ENCODE measurements around the gene LEMD1. TPM values are rescaled to one million over a fixed set of nuclear protein-coding genes. Genes with fewer than 3 reads are reported as not detected.

Gene LEMD1
- total RNA-seq, 2 donors from 2014 or later = not detected

GRCh38 chr1:205454903-205455335 lies 33.1 kb upstream of the LEMD1 start:
- intact Hi-C loops (cut with DNase I) = no loop called here
- H3K27me3 ChIP-seq = peaks cover 0 to 30% of the 10 kb centered on the region in 2 donors
- no peak for TF ChIP-seq POLR2A (IDR thresholded peaks at IDR 0.05)

GRCh38 chr1:205453466-205453865 lies 31.6 kb upstream of the LEMD1 start:
- Histone ChIP-seq H3K27me3 (peaks cover 0 to 30% of the 10 kb centered on the region in 2 donors), H3K36me3 (replicated peaks in 1 of 2; ENCODE audit: insufficient read depth in 1 of 2, low read depth in 2 of 2) (no peaks in the 10 kb centered on the region), H3K9me3 (no peaks in the 10 kb centered on the region), H3K27ac (no peak overlapping the region), H3K4me3 (no peak overlapping the region), H3K4me1 (peaks cover 29% of the 10 kb centered on the region)
- ATAC-seq (no peak), DNase-seq (no peak)
- TF ChIP-seq POLR2A (IDR thresholded peaks at IDR 0.05) = no peak
- TF ChIP-seq, protein P1, sequence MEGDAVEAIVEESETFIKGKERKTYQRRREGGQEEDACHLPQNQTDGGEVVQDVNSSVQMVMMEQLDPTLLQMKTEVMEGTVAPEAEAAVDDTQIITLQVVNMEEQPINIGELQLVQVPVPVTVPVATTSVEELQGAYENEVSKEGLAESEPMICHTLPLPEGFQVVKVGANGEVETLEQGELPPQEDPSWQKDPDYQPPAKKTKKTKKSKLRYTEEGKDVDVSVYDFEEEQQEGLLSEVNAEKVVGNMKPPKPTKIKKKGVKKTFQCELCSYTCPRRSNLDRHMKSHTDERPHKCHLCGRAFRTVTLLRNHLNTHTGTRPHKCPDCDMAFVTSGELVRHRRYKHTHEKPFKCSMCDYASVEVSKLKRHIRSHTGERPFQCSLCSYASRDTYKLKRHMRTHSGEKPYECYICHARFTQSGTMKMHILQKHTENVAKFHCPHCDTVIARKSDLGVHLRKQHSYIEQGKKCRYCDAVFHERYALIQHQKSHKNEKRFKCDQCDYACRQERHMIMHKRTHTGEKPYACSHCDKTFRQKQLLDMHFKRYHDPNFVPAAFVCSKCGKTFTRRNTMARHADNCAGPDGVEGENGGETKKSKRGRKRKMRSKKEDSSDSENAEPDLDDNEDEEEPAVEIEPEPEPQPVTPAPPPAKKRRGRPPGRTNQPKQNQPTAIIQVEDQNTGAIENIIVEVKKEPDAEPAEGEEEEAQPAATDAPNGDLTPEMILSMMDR (IDR thresholded peaks at IDR 0.05) = no peak
- 13 to 23% methylated on average over 3 of the region's 3 CpGs for WGBS, 2 donors
- intact Hi-C loops (cut with DNase I) = no loop called here

More at GRCh38 chr1:205454903-205455335, 33.1 kb upstream of the LEMD1 start:
- ATAC-seq (no peak), DNase-seq (no peak)
- no peak overlapping the region for H3K4me3 ChIP-seq
- peaks cover 19% of the 10 kb centered on the region for H3K4me1 ChIP-seq
- WGBS, 2 donors = 31 to 47% methylated on average over 6 of the region's 6 CpGs
- H3K36me3 ChIP-seq (replicated peaks in 1 of 2; ENCODE audit: insufficient read depth in 1 of 2, low read depth in 2 of 2) = no peaks in the 10 kb centered on the region
- no peak overlapping the region for H3K27ac ChIP-seq
- no peaks in the 10 kb centered on the region for H3K9me3 ChIP-seq

GRCh38 chr1:205452933-205453332 lies 31.1 kb upstream of the LEMD1 start:
- no peaks in the 10 kb centered on the region for H3K36me3 ChIP-seq (replicated peaks in 1 of 2; ENCODE audit: insufficient read depth in 1 of 2, low read depth in 2 of 2)
- no peak for TF ChIP-seq POLR2A (IDR thresholded peaks at IDR 0.05)
- TF ChIP-seq, protein P1 (IDR thresholded peaks at IDR 0.05) = no peak
- no peaks in the 10 kb centered on the region for H3K9me3 ChIP-seq
- peaks cover 31% of the 10 kb centered on the region for H3K4me1 ChIP-seq
- DNase-seq (no peak), ATAC-seq (no peak)
- 60 to 74% methylated on average over 5 of the region's 5 CpGs for WGBS, 2 donors
- intact Hi-C loops (cut with DNase I) = no loop called here
- no peak overlapping the region for H3K27ac ChIP-seq
- peaks cover 0 to 30% of the 10 kb centered on the region in 2 donors for H3K27me3 ChIP-seq
- no peak overlapping the region for H3K4me3 ChIP-seq

GRCh38 chr1:205452364-205452763 lies 30.5 kb upstream of the LEMD1 start:
- no peak overlapping the region for H3K4me3 ChIP-seq
- H3K27me3 ChIP-seq = peaks cover 0 to 26% of the 10 kb centered on the region in 2 donors
- DNase-seq = no peak
- ATAC-seq = no peak
- peaks cover 36% of the 10 kb centered on the region for H3K4me1 ChIP-seq
- no peak overlapping the region for H3K27ac ChIP-seq
- TF ChIP-seq POLR2A (IDR thresholded peaks at IDR 0.05) = no peak
- TF ChIP-seq, protein P1 (IDR thresholded peaks at IDR 0.05) = no peak
- no peaks in the 10 kb centered on the region for H3K36me3 ChIP-seq (replicated peaks in 1 of 2; ENCODE audit: insufficient read depth in 1 of 2, low read depth in 2 of 2)
- intact Hi-C loops (cut with DNase I) = no loop called here
- WGBS, 2 donors = 59% methylated on average over 2 of the region's 2 CpGs
- H3K9me3 ChIP-seq = no peaks in the 10 kb centered on the region

DNA sequence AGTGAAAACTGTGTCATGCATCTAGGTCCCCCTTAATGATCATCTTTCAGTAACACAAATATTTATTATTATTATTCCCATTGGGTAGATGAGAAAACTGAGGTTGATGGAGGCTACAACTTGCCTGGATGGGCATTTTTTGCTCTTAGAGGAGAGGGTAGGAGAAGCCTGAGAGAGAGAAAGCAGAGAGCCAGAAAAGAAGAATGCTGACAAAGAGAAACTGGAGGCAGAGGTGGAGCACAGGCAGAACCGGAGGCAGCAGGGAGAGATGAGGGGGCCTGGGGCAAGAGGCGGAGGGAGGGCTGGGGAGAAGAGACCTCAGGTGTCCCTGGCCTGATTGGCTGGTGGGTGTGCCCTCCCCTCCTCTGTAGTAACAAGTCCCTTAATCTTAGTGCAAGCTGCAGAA lies 29.9 kb upstream of the LEMD1 start:
- Histone ChIP-seq H3K4me3 (no peak overlapping the region), H3K9me3 (no peaks in the 10 kb centered on the region), H3K27me3 (peaks cover 0 to 26% of the 10 kb centered on the region in 2 donors), H3K4me1 (peaks cover 32% of the 10 kb centered on the region), H3K27ac (no peak overlapping the region), H3K36me3 (replicated peaks in 1 of 2; ENCODE audit: insufficient read depth in 1 of 2, low read depth in 2 of 2) (no peaks in the 10 kb centered on the region)
- 60 to 64% methylated on average over 2 of the region's 2 CpGs for WGBS, 2 donors
- intact Hi-C loops (cut with DNase I) = no loop called here
- no peak for DNase-seq
- no peak for ATAC-seq
- TF ChIP-seq, protein P1 (IDR thresholded peaks at IDR 0.05) = no peak
- TF ChIP-seq POLR2A (IDR thresholded peaks at IDR 0.05) = no peak
